ENCODE measurements around the gene S100A9. TPM values are rescaled to one million over a fixed set of nuclear protein-coding genes. Genes with fewer than 3 reads are reported as not detected.
"Not testable (repeated sequence)": the region's sequence is repeated elsewhere in the genome, so short reads cannot be mapped to it uniquely, and the experiment has no call there.

The S100A9 gene
- total RNA-seq, result not detected

GRCh38 chr1:153357853-153358690 lies at the start of gene S100A9:
S100A9 (plus strand) TSS chr1:153357854; CDS start chr1:153358284, 430 bp downstream.
- H3K4me1 Mint-ChIP-seq (ENCODE audit: low read depth), result peaks cover 13% of the 10 kb centered on the region
- no peak within 1 kb of the TSS for H3K27ac Mint-ChIP-seq
- DNase-seq, result no peak
- no peak within 1 kb of the TSS for H3K4me3 Mint-ChIP-seq
- no peaks in the 10 kb centered on the region for H3K9me3 Mint-ChIP-seq
- POLR2A ChIA-PET, result no interaction called here
- CTCF ChIA-PET, result interaction anchor here (1.1 to 8.2 kb wide), 3 partner anchors 12 to 137 kb away, joined by 3 to 186 read pairs (median 3); no protein-coding TSS in a partner anchor
- intact Hi-C loops (cut with micrococcal nuclease), result no loop called here
- H3K36me3 Mint-ChIP-seq, result no peaks in the 10 kb centered on the region
- H3K27me3 Mint-ChIP-seq, result no peaks in the 10 kb centered on the region

GRCh38 chr1:153308540-153308939 lies 49.1 kb upstream of the S100A9 start:
- POLR2A ChIA-PET, result no interaction called here
- Mint-ChIP-seq H3K4me3 (no peak overlapping the region), H3K36me3 (no peaks in the 10 kb centered on the region), H3K27me3 (peaks cover 7% of the 10 kb centered on the region), H3K27ac (no peak overlapping the region), H3K9me3 (no peaks in the 10 kb centered on the region), H3K4me1 (ENCODE audit: low read depth) (no peaks in the 10 kb centered on the region)
- CTCF ChIA-PET, result no interaction called here
- DNase-seq, result no peak
- intact Hi-C loops (cut with micrococcal nuclease), result no loop called here

GRCh38 chr1:153309441-153309840 lies 48.2 kb upstream of the S100A9 start:
- POLR2A ChIA-PET, result no interaction called here
- no peak overlapping the region for H3K4me3 Mint-ChIP-seq
- intact Hi-C loops (cut with micrococcal nuclease), result no loop called here
- H3K27ac Mint-ChIP-seq, result no peak overlapping the region
- CTCF ChIA-PET, result no interaction called here
- no peaks in the 10 kb centered on the region for H3K4me1 Mint-ChIP-seq (ENCODE audit: low read depth)
- peaks cover 7% of the 10 kb centered on the region for H3K27me3 Mint-ChIP-seq
- DNase-seq, result no peak
- H3K9me3 Mint-ChIP-seq, result no peaks in the 10 kb centered on the region
- no peaks in the 10 kb centered on the region for H3K36me3 Mint-ChIP-seq

- H3K27me3 Mint-ChIP-seq, result peaks cover 7% of the 10 kb centered on the region
- no peaks in the 10 kb centered on the region for H3K4me1 Mint-ChIP-seq (ENCODE audit: low read depth)
- no peak overlapping the region for H3K27ac Mint-ChIP-seq
- H3K4me3 Mint-ChIP-seq, result no peak overlapping the region
- no peaks in the 10 kb centered on the region for H3K36me3 Mint-ChIP-seq
- peaks cover under 1% of the 10 kb centered on the region for H3K9me3 Mint-ChIP-seq
- ChIA-PET POLR2A (no interaction called here), CTCF (no interaction called here)
- intact Hi-C loops (cut with micrococcal nuclease), result no loop called here
- no peak for DNase-seq
Measured at GRCh38 chr1:153310526-153310925, 47.1 kb upstream of the S100A9 start.

GRCh38 chr1:153312570-153313186 lies 45.0 kb upstream of the S100A9 start, which contains the start of gene PGLYRP3:
PGLYRP3 (minus strand) TSS chr1:153312952; CDS start chr1:153310665, 2,287 bp downstream.
- ChIA-PET CTCF (interaction anchor here (1.1 kb wide), 1 partner anchor 40 kb away, joined by 3 read pairs; no protein-coding TSS in a partner anchor), POLR2A (no interaction called here)
- peaks cover 2% of the 10 kb centered on the region for H3K9me3 Mint-ChIP-seq
- H3K27ac Mint-ChIP-seq, result no peak within 1 kb of the TSS
- no peak for DNase-seq
- H3K36me3 Mint-ChIP-seq, result no peaks in the 10 kb centered on the region
- H3K4me1 Mint-ChIP-seq (ENCODE audit: low read depth), result no peaks in the 10 kb centered on the region
- no peak within 1 kb of the TSS for H3K4me3 Mint-ChIP-seq
- intact Hi-C loops (cut with micrococcal nuclease), result no loop called here
- peaks cover 7% of the 10 kb centered on the region for H3K27me3 Mint-ChIP-seq

- Mint-ChIP-seq H3K4me1 (ENCODE audit: low read depth) (no peaks in the 10 kb centered on the region), H3K36me3 (no peaks in the 10 kb centered on the region), H3K9me3 (peaks cover 2% of the 10 kb centered on the region), H3K4me3 (no peak overlapping the region), H3K27me3 (peaks cover 6% of the 10 kb centered on the region), H3K27ac (no peak overlapping the region)
- intact Hi-C loops (cut with micrococcal nuclease), result no loop called here
- POLR2A ChIA-PET, result no interaction called here
- no peak for DNase-seq
- CTCF ChIA-PET, result interaction anchor here (1.1 kb wide), 1 partner anchor 39 kb away, joined by 3 read pairs; no protein-coding TSS in a partner anchor
Measured at GRCh38 chr1:153313288-153313687, 44.4 kb upstream of the S100A9 start.

GRCh38 chr1:153314388-153314787 lies 43.3 kb upstream of the S100A9 start:
- H3K36me3 Mint-ChIP-seq; H3K4me1 Mint-ChIP-seq (ENCODE audit: low read depth); H3K27me3 Mint-ChIP-seq; H3K27ac Mint-ChIP-seq; H3K4me3 Mint-ChIP-seq; H3K9me3 Mint-ChIP-seq; DNase-seq; intact Hi-C loops (cut with micrococcal nuclease); CTCF ChIA-PET; POLR2A ChIA-PET: not testable (repeated sequence)

- CTCF ChIA-PET; H3K9me3 Mint-ChIP-seq; H3K27ac Mint-ChIP-seq; H3K4me1 Mint-ChIP-seq (ENCODE audit: low read depth); POLR2A ChIA-PET; DNase-seq; H3K4me3 Mint-ChIP-seq; intact Hi-C loops (cut with micrococcal nuclease); H3K36me3 Mint-ChIP-seq: not testable (repeated sequence)
- H3K27me3 Mint-ChIP-seq, result peaks cover 14% of the 10 kb centered on the region
Measured at GRCh38 chr1:153316013-153316412, 41.6 kb upstream of the S100A9 start.

- H3K4me3 Mint-ChIP-seq; intact Hi-C loops (cut with micrococcal nuclease); DNase-seq; H3K27ac Mint-ChIP-seq; CTCF ChIA-PET; H3K4me1 Mint-ChIP-seq (ENCODE audit: low read depth); H3K36me3 Mint-ChIP-seq; POLR2A ChIA-PET: not testable (repeated sequence)
- H3K9me3 Mint-ChIP-seq, result peaks cover 16% of the 10 kb centered on the region
- peaks cover 15% of the 10 kb centered on the region for H3K27me3 Mint-ChIP-seq
Measured at GRCh38 chr1:153318145-153318544, 39.5 kb upstream of the S100A9 start.

- CTCF ChIA-PET, result no interaction called here
- intact Hi-C loops (cut with micrococcal nuclease), result no loop called here
Measured at GRCh38 chr1:153322568-153322967, 35.1 kb upstream of the S100A9 start.

GRCh38 chr1:153324912-153325311 lies 32.7 kb upstream of the S100A9 start:
- H3K4me3 Mint-ChIP-seq, result no peak overlapping the region
- CTCF ChIA-PET, result no interaction called here
- no peak overlapping the region for H3K27ac Mint-ChIP-seq
- no peak for DNase-seq
- intact Hi-C loops (cut with micrococcal nuclease), result no loop called here
- H3K9me3 Mint-ChIP-seq, result peaks cover 22% of the 10 kb centered on the region
- peaks cover 16% of the 10 kb centered on the region for H3K27me3 Mint-ChIP-seq
- POLR2A ChIA-PET, result no interaction called here
- no peaks in the 10 kb centered on the region for H3K36me3 Mint-ChIP-seq
- H3K4me1 Mint-ChIP-seq (ENCODE audit: low read depth), result no peaks in the 10 kb centered on the region

More at GRCh38 chr1:153322568-153322967, 35.1 kb upstream of the S100A9 start:
- no peaks in the 10 kb centered on the region for H3K36me3 Mint-ChIP-seq
- peaks cover 19% of the 10 kb centered on the region for H3K9me3 Mint-ChIP-seq
- H3K4me3 Mint-ChIP-seq, result no peak overlapping the region
- POLR2A ChIA-PET, result no interaction called here
- H3K27ac Mint-ChIP-seq, result no peak overlapping the region
- H3K4me1 Mint-ChIP-seq (ENCODE audit: low read depth), result no peaks in the 10 kb centered on the region
- H3K27me3 Mint-ChIP-seq, result peaks cover 14% of the 10 kb centered on the region
- DNase-seq, result no peak

- Mint-ChIP-seq H3K27ac (no peak overlapping the region), H3K27me3 (peaks cover 13% of the 10 kb centered on the region), H3K4me1 (ENCODE audit: low read depth) (no peaks in the 10 kb centered on the region), H3K36me3 (no peaks in the 10 kb centered on the region), H3K4me3 (no peak overlapping the region), H3K9me3 (peaks cover 10% of the 10 kb centered on the region)
- intact Hi-C loops (cut with micrococcal nuclease), result no loop called here
- no peak for DNase-seq
- ChIA-PET CTCF (no interaction called here), POLR2A (no interaction called here)
Measured at GRCh38 chr1:153333902-153334301, 23.8 kb upstream of the S100A9 start.

GRCh38 chr1:153336650-153337049 lies 21.0 kb upstream of the S100A9 start:
- ChIA-PET POLR2A (no interaction called here), CTCF (no interaction called here)
- H3K27ac Mint-ChIP-seq, result no peak overlapping the region
- peaks cover 12% of the 10 kb centered on the region for H3K4me1 Mint-ChIP-seq (ENCODE audit: low read depth)
- H3K9me3 Mint-ChIP-seq, result peaks cover 6% of the 10 kb centered on the region
- no peak overlapping the region for H3K4me3 Mint-ChIP-seq
- intact Hi-C loops (cut with micrococcal nuclease), result no loop called here
- no peaks in the 10 kb centered on the region for H3K36me3 Mint-ChIP-seq
- DNase-seq, result no peak
- H3K27me3 Mint-ChIP-seq, result no peaks in the 10 kb centered on the region
